GM12878 (cell line): ENCODE measurements around the gene BICRA. TPM values are rescaled to one million over a fixed set of nuclear protein-coding genes. Genes with fewer than 3 reads are reported as not detected.

Source experiments
- CEBPB ChIP-seq, 2 experiments: fragments of 150-350 bp in 1 of 2; IDR thresholded peaks; 2 replicates each; pipeline ENCODE4 v1.6.1; 2012 to 2014; ENCODE audit warnings: low read depth in 2 of 2, low read length in 2 of 2, borderline replicate concordance in 1 of 2, inconsistent platforms in 1 of 2
- ETV6 ChIP-seq, 2 experiments: fragments of 450-650 bp in 1 of 2; IDR thresholded peaks in 1 of 2; conservative IDR thresholded peaks in 1 of 2; 2 replicates each; pipeline ENCODE4 v1.6.1; 2014; ENCODE audit warnings: antibody characterized with exemption in 1 of 2, borderline replicate concordance in 1 of 2, low read depth in 1 of 2, mild to moderate bottlenecking in 1 of 2, moderate library complexity in 1 of 2
- KDM1A ChIP-seq: fragments of 200-600 bp; sonication (generic); IDR thresholded peaks from 2 replicates; pipeline ENCODE4 v1.6.1; 2016; ENCODE audit warnings: borderline replicate concordance
- KLF5 ChIP-seq: fragments of 450-650 bp; IDR thresholded peaks from 2 replicates; pipeline ENCODE4 v1.6.1; 2014; ENCODE audit warnings: mild to moderate bottlenecking; ENCODE audit not compliant: partially characterized antibody
- MEF2B ChIP-seq: fragments of 450-650 bp; IDR thresholded peaks from 2 replicates; pipeline ENCODE4 v1.6.1; 2018; ENCODE audit warnings: mild to moderate bottlenecking, moderate library complexity; ENCODE audit not compliant: partially characterized antibody, poor library complexity, severe bottlenecking
- NR2C1 ChIP-seq: fragments of 450-650 bp; IDR thresholded peaks from 2 replicates; pipeline ENCODE4 v1.6.1; 2017; ENCODE audit warnings: antibody characterized with exemption, mild to moderate bottlenecking, moderate library complexity
- POU2F2 ChIP-seq: IDR thresholded peaks from 3 replicates; pipeline ENCODE4 v1.6.1; 2011; ENCODE audit warnings: low read depth, mild to moderate bottlenecking, low read length, borderline replicate concordance
- STAT1 ChIP-seq: fragments of 450-650 bp; conservative IDR thresholded peaks from 2 replicates; pipeline ENCODE4 v1.6.1; 2014; ENCODE audit warnings: antibody characterized with exemption, mild to moderate bottlenecking
- STAT3 ChIP-seq: IDR thresholded peaks from 2 replicates; pipeline ENCODE4 v1.6.1; 2011; ENCODE audit warnings: low read depth, low read length, improper control_type of control experiment
- TBL1XR1 ChIP-seq: IDR thresholded peaks from 2 replicates; pipeline ENCODE4 v1.6.1; 2012; ENCODE audit warnings: low read depth, low read length, improper control_type of control experiment
- YY1 ChIP-seq: IDR thresholded peaks from 2 replicates; pipeline ENCODE4 v1.6.1; 2011; ENCODE audit warnings: low read depth, mild to moderate bottlenecking, low read length
- ZNF207 ChIP-seq: fragments of 450-650 bp; IDR thresholded peaks from 2 replicates; pipeline ENCODE4 v1.6.1; 2014; ENCODE audit warnings: antibody characterized with exemption, mild to moderate bottlenecking, borderline replicate concordance
- ZNF217 ChIP-seq: fragments of 450-650 bp; IDR thresholded peaks from 2 replicates; pipeline ENCODE4 v1.6.1; 2017; ENCODE audit warnings: antibody characterized with exemption, mild to moderate bottlenecking
- polyA plus RNA-seq, 11 experiments: library from polyadenylated mRNA; depleted of rRNA in 4 of 11; unstranded in 6 of 11; stranded (reverse) in 5 of 11; fragments of >200 nt; fragmentation: Nextera tagmentation in 4 of 11; fragmentation: Illumina TruSeq in 1 of 11; extraction: Ambion mirVana in 4 of 11; extraction: Trizol in 1 of 11; gene quantifications; 1 replicate in 1 of 11; 2 replicates in 10 of 11; pipeline versions ENCODE4 v1.2.1 to v1.2.3, GENCODE V29; 2011 to 2016; ENCODE audit warnings: inconsistent platforms in 2 of 11, missing spikeins in 2 of 11, low read depth in 1 of 11
- total RNA-seq, 4 experiments: library from RNA; depleted of rRNA in 3 of 4; stranded (reverse); fragments of >200 nt in 3 of 4; fragmentation: Illumina TruSeq in 1 of 4; extraction: Trizol in 1 of 4; gene quantifications; 2 replicates each; pipeline versions ENCODE4 v1.2.1 to v1.2.3, GENCODE V29; 2013 to 2021
- TF ChIP-seq, protein P1 (sequence below): fragments of 450-650 bp; IDR thresholded peaks from 2 replicates; pipeline ENCODE4 v1.6.1; 2018; ENCODE audit warnings: mild to moderate bottlenecking, low read depth, moderate library complexity; ENCODE audit not compliant: partially characterized antibody
- TF ChIP-seq, protein P2 (sequence below): IDR thresholded peaks from 2 replicates; pipeline ENCODE4 v1.6.1; 2011; ENCODE audit warnings: borderline replicate concordance, low read depth, mild to moderate bottlenecking, moderate library complexity, low read length; ENCODE audit not compliant: insufficient read depth, poor library complexity, severe bottlenecking
- TF ChIP-seq, protein P3 (sequence below): IDR thresholded peaks from 2 replicates; pipeline ENCODE4 v1.6.1; 2011; ENCODE audit warnings: low read depth, mild to moderate bottlenecking, low read length, moderate library complexity, borderline replicate concordance; ENCODE audit errors: extremely low read depth
- TF ChIP-seq, protein P4 (sequence below): fragments of 450-650 bp; IDR thresholded peaks from 2 replicates; pipeline ENCODE4 v1.6.1; 2016; ENCODE audit warnings: mild to moderate bottlenecking
- TF ChIP-seq, protein P5 (sequence below): fragments of 450-650 bp; IDR thresholded peaks from 2 replicates; pipeline ENCODE4 v1.6.1; 2014; ENCODE audit warnings: mild to moderate bottlenecking
- TF ChIP-seq, protein P6 (sequence below): fragments of 150-350 bp; IDR thresholded peaks from 2 replicates; pipeline ENCODE4 v1.6.1; 2014; ENCODE audit warnings: mild to moderate bottlenecking, low read depth, low read length

Gene BICRA
- total and polyA plus RNA-seq, 10 of the 15 experiments (the other 5 are each of a cell fraction or from before 2014, with no cell fraction given): 0.11 to 15.3 (median 1.3) TPM

DNA sequence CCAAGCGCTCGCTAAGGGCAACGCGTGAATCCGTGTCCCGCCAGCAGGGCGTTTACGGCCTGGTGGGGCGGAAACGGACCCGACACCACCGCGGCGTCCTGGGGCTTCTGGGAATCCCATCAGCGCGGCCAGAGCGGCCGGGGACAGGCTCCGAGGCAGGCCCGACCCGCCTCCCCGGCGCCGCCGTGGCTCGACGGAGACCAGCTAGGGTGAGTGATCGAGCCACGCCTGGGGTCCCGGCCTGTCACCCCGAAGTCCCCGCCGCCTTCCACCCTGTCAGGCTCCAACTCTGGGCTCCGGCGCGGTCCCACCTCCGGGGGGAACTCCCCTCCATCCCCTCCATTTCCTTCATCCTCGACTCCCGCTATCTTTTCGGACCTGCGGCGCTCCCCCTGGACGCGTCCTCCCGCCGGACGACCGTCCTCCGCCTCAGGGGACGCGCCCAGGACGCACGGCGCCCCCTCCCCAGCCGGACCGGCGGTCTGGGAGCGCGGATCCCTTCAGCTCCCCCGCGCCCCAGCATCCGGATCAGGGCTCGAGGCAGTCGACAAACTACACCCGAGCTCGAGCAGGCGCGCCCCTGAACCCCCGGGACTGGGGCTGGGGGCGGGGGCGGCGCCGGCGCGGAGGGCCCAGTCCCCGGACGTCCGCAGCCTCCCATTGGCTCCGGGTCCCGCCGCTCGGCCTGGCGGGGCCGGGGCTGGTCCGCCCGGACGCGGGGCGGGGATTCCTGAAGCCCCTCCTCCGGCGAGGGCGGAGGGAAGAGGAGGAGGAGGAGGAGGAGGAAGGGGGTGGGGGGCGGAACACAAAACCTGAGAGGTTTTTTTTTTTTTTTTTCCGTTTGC lies 638 bp upstream of the BICRA start (continued):
- TF ChIP-seq, protein P1, sequence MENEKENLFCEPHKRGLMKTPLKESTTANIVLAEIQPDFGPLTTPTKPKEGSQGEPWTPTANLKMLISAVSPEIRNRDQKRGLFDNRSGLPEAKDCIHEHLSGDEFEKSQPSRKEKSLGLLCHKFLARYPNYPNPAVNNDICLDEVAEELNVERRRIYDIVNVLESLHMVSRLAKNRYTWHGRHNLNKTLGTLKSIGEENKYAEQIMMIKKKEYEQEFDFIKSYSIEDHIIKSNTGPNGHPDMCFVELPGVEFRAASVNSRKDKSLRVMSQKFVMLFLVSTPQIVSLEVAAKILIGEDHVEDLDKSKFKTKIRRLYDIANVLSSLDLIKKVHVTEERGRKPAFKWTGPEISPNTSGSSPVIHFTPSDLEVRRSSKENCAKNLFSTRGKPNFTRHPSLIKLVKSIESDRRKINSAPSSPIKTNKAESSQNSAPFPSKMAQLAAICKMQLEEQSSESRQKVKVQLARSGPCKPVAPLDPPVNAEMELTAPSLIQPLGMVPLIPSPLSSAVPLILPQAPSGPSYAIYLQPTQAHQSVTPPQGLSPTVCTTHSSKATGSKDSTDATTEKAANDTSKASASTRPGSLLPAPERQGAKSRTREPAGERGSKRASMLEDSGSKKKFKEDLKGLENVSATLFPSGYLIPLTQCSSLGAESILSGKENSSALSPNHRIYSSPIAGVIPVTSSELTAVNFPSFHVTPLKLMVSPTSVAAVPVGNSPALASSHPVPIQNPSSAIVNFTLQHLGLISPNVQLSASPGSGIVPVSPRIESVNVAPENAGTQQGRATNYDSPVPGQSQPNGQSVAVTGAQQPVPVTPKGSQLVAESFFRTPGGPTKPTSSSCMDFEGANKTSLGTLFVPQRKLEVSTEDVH: no peak
- TF ChIP-seq STAT3 (no peak), POU2F2 (peak; percentile 30), KLF5 (peak; percentile 41), CEBPB (IDR thresholded peaks at IDR 0.05; ENCODE audit: borderline replicate concordance in 1 of 2, low read depth in 2 of 2, low read length in 2 of 2) (no peak), STAT1 (no peak), ETV6 (conservative IDR thresholded peaks at IDR 0.05 in 1 of 2, IDR thresholded peaks at IDR 0.05 in 1 of 2; ENCODE audit: borderline replicate concordance in 1 of 2, low read depth in 1 of 2) (peak in 1 of 2 experiments; percentile 51; a peak in 1 of 4 replicates), ZNF207 (0 out of 2 replicates have a peak, but pooled peaks have one; percentile 36), KDM1A (no peak), YY1 (peak; percentile 46), NR2C1 (peak; percentile 44; the same call in 1 of the 2 replicates), ZNF217 (no peak), MEF2B (no peak), TBL1XR1 (no peak; the same call in 1 of the 2 replicates)
- TF ChIP-seq, protein P2, sequence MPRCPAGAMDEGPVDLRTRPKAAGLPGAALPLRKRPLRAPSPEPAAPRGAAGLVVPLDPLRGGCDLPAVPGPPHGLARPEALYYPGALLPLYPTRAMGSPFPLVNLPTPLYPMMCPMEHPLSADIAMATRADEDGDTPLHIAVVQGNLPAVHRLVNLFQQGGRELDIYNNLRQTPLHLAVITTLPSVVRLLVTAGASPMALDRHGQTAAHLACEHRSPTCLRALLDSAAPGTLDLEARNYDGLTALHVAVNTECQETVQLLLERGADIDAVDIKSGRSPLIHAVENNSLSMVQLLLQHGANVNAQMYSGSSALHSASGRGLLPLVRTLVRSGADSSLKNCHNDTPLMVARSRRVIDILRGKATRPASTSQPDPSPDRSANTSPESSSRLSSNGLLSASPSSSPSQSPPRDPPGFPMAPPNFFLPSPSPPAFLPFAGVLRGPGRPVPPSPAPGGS: no peak
- TF ChIP-seq, protein P3, sequence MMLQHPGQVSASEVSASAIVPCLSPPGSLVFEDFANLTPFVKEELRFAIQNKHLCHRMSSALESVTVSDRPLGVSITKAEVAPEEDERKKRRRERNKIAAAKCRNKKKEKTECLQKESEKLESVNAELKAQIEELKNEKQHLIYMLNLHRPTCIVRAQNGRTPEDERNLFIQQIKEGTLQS: no peak
- TF ChIP-seq, protein P4, sequence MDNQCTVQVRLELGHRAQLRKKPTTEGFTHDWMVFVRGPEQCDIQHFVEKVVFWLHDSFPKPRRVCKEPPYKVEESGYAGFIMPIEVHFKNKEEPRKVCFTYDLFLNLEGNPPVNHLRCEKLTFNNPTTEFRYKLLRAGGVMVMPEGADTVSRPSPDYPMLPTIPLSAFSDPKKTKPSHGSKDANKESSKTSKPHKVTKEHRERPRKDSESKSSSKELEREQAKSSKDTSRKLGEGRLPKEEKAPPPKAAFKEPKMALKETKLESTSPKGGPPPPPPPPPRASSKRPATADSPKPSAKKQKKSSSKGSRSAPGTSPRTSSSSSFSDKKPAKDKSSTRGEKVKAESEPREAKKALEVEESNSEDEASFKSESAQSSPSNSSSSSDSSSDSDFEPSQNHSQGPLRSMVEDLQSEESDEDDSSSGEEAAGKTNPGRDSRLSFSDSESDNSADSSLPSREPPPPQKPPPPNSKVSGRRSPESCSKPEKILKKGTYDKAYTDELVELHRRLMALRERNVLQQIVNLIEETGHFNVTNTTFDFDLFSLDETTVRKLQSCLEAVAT: no peak
- TF ChIP-seq, protein P5, sequence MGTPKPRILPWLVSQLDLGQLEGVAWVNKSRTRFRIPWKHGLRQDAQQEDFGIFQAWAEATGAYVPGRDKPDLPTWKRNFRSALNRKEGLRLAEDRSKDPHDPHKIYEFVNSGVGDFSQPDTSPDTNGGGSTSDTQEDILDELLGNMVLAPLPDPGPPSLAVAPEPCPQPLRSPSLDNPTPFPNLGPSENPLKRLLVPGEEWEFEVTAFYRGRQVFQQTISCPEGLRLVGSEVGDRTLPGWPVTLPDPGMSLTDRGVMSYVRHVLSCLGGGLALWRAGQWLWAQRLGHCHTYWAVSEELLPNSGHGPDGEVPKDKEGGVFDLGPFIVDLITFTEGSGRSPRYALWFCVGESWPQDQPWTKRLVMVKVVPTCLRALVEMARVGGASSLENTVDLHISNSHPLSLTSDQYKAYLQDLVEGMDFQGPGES: peak; percentile 76
- TF ChIP-seq, protein P6, sequence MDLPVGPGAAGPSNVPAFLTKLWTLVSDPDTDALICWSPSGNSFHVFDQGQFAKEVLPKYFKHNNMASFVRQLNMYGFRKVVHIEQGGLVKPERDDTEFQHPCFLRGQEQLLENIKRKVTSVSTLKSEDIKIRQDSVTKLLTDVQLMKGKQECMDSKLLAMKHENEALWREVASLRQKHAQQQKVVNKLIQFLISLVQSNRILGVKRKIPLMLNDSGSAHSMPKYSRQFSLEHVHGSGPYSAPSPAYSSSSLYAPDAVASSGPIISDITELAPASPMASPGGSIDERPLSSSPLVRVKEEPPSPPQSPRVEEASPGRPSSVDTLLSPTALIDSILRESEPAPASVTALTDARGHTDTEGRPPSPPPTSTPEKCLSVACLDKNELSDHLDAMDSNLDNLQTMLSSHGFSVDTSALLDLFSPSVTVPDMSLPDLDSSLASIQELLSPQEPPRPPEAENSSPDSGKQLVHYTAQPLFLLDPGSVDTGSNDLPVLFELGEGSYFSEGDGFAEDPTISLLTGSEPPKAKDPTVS: no peak
